CD4-positive, alpha-beta T cell treated with Interferon gamma for 1 hour (primary cell): ENCODE data around the gene ALKBH4.

ENCODE experiments used
- DNase-seq: peaks from one replicate; pipeline ENCODE4 v3.0.0-alpha.2; 2020

ALKBH4 gene

DNA sequence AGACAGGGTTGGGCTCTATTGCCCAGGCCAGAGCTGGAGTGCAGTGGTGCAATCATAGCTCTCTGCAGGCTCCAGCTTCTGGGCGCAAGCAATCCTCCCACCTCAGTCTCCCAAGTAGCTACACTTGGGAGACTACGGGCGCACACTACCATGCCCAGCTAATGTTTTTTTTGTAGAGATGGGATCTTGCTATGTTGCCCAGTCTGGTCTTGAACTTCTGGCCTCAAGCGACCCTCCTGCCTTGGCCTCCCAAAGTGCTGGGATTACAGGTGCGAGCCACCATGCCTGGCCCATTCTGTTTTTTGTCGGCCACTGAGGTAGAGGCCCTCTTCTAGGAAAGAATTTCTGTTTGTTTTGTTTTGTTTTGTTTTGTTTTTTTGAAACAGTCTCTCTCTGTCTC, 12.2 kb downstream of the ALKBH4 start:
- no peak for DNase-seq

DNA sequence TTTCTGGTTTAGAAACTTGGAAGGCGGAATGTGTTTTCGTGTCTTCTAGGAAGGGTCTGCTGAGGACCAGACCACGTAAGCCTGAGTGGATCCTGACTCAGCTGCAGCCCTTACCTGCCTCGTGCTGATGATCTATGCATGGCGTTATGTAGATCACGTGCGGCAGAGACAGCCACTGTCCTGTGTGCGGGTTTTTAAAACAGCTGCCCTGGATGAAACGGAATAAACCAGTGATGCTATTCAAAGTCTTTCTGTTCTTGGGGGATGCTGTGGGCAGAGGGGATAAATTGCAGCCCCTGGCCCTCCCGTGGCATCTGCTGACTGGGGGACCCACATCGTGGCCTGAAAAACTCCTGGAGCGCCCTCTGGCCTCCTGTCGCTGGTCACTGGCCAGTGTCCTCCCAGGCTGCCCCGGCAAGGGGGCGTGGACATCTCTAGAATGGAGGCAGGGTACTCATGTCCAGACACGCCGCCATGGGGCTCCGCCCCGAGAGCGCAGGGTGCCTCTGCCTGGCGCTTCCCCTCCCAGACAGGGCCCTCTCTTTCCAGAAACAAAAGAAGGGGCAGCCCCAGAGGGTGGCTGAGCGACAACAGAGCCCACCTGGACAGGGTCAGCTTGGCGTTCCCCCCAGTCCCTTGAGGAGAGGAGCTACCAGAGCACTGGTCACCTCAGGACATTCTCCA, 13.2 kb downstream of the ALKBH4 start:
- DNase-seq: no peak

DNA sequence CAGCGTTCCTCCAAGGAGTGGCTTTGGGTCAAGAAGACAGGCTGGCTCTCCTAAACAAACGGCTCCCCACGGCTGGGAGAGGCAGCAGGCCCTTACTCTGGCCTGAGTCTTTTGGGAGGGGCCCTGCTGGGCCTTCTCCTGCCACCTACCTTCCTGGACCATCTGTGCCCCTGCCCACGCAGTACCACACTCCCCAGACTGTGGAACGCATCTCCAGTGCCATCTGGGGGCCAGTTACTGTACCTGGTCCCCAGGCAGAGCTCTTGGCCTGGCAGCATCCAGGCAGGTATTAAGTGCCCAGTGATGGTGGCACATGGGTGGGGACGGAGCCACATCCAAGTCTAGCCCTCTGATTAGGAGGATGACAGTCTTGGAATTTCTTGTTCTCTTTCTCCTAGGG, 14.4 kb downstream of the ALKBH4 start:
- peak; percentile 58 for DNase-seq

DNA sequence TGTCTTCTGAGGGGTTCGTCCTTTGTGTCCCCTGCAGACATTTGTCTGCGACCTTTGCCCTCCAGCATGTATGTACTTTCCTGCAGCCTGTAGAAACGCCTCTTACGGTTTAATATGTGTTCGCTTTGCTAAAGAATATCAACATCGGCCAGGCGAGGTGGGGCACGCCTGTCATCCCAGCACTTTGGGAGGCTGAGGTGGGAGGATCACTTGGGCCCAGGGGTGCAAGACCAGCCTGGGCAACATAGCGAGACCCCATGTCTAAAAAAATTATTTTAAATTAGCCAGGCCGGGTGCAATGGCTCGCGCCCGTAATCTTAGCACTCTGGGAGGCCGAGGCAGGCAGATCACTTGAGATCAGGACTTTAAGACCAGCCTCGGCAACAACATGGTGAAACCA, 15.5 kb downstream of the ALKBH4 start:
- DNase-seq: no peak

DNA sequence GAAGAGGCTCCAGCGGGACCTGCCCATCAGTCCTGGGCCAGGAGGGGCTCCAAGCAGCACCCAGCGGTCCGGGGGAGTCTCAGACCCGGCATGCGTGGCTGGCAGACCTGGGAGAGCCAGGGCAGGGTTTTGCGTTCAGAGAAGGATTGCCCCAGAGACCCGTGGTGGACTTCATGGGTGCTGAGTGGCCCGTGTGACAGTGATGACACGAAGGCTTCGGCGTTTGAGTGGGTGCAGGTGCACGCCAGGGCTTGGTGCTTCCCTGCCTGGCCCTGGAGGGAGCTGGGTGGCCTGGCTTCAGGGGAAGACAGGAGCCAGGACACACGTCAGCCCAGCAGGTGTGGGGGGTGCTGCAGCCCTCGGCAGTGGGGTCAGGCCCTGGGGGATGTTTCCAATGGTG, 17.4 kb downstream of the ALKBH4 start:
- DNase-seq: no peak

DNA sequence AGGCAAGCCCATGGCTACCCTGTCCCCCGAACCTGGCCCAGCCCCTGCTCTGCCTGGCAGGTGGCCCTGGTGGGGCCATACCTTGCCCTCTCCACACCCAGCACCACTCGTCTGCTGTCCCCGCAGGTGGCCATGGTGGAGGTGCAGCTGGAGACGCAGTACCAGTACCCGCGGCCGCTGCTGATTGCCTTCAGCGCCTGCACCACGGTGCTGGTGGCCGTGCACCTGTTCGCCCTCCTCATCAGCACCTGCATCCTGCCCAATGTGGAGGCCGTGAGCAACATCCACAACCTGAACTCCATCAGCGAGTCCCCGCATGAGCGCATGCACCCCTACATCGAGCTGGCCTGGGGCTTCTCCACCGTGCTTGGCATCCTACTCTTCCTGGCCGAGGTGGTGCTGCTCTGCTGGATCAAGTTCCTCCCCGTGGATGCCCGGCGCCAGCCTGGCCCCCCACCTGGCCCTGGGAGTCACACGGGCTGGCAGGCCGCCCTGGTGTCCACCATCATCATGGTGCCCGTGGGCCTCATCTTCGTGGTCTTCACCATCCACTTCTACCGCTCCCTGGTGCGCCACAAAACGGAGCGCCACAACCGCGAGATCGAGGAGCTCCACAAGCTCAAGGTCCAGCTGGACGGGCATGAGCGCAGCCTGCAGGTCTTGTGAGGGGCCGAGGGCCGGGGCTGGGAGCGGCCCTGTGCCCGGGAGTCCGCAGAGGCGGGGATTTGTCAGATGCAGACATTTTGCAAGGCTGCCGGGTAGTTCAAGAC, 18.1 kb downstream of the ALKBH4 start:
- DNase-seq: no peak

DNA sequence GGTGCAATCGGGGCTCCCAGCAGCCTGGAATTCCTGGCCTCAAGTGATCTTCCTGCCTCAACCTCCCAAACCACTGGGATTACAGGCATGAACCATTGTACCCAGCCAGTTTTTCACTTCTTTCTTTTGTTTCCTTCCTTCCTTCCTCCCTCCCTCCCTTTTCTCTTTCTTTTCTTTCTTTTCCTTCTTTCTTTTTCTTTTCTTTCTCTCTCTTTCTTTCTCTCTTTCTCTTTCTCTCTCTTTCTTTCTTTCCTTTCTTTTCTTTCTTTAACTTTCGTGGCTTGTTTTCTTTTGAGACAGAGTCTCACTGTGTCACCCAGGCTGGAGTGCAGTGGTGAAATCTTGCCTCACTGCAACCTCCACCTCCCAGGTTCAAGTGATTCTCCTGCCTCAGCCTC, 19.0 kb downstream of the ALKBH4 start:
- DNase-seq: no peak

DNA sequence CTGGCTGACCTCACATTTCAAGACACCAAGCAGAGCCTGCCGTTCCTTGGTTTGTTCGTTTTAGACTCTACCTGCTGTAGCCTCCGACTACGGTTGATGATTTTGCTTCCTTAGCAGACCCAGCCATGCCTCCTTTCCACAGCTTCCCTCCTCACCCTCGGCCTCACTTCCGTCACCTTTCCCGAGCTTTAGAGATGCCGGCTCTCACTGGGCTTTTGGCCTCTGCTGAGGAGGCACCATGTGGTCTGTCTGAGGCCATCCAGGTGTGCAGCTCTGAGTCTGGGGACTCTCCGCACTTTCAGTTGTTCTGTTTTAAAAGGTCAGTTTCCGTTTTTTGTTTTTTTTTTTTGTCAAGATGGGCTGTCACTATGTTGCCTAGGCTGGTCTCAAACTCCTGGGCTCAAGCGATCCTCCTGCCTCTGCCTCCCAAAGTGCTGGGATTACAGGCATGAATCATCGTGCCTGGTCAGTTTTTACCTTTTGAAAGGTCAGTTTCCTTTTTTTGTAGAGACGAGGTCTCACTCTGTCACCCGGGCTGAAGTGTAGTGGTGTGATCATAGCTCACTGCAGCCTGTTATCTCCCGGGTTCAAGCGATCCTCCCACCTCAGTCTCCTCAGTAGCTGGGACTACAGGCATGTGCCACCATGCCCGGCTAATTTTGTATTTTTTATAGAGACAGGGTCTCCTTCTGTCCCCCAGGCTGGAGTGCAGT, 19.5 kb downstream of the ALKBH4 start:
- no peak for DNase-seq

DNA sequence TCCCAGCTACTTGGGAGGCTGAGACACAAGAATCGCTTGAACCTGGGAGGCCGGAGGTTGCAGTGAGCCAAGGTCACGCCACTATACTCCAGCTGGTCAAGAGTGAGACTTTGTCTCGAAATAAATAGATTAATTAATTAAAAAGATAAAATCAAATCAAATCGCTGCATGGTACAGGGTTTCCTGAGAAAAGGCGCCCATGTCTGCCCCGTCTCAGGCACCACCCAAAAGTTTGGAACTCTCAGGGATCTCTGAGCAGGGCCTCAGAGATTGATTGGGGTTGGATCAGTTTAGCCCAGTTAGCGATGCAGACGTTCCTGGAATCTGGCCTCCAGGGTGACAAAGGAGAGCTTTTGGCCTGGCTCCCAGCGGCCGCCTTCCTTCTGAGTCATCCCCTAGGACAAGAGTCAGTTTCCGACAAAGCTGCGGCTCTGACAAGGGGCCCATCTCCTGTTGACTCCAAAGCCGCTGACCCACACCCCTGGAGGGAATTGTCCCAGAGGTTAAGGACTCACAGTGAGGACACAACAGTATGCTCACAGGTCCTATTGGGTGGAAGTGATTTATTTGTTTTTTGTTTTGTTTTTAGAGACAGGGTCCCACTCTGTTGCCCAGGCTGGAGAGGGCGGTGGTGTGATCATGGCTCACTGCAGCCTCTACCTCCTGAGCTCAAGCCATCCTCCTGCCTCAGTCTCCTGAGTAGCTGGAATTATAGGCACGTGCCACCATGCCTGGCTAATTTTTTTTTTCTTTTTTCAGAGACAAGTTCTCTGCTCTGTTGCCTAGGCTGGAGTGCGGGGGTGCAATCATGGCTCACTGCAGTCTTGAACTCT, 24.5 kb downstream of the ALKBH4 start:
- DNase-seq: no peak

DNA sequence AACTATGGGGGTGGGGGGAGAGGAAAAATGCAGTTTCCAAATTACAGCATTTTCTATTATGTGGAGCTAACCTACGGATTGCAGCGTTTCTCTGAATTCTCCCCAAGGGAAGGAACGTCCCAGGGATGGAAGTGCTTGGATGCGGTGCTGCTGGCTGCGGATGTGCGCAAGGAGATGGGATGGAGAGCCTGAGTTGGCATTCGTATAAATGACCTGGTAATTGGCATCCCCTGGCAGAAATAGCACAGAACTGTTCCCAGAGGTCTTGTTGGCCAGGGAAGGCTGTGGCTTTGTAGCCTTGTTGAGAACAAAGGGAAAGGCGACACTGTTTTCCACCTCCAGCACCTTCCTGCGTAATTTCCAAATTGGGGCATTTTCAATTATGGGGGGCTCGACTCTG, 28.5 kb downstream of the ALKBH4 start:
- no peak for DNase-seq

DNA sequence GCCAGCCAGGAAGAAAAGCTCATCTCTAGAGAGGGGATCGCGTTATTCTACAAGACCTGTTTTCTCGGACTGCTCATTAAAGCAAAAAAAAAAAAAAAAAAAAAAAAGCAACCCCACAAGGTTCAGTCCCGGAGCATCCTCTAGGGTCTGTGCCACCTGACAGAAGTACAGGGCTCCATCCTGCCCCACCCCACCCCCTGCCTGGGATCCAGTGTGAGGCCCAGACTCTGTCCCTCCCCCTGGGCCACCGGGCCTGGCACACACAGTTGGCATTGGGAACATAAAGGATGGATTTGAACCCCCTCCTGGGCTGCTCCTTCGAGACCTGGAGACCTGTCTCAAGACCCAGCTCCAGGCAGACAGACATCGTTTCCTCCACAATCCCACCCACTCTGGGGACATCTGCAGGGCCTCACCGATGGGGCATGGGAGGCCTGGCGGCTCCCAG, 30.6 kb downstream of the ALKBH4 start:
- DNase-seq: no peak

DNA sequence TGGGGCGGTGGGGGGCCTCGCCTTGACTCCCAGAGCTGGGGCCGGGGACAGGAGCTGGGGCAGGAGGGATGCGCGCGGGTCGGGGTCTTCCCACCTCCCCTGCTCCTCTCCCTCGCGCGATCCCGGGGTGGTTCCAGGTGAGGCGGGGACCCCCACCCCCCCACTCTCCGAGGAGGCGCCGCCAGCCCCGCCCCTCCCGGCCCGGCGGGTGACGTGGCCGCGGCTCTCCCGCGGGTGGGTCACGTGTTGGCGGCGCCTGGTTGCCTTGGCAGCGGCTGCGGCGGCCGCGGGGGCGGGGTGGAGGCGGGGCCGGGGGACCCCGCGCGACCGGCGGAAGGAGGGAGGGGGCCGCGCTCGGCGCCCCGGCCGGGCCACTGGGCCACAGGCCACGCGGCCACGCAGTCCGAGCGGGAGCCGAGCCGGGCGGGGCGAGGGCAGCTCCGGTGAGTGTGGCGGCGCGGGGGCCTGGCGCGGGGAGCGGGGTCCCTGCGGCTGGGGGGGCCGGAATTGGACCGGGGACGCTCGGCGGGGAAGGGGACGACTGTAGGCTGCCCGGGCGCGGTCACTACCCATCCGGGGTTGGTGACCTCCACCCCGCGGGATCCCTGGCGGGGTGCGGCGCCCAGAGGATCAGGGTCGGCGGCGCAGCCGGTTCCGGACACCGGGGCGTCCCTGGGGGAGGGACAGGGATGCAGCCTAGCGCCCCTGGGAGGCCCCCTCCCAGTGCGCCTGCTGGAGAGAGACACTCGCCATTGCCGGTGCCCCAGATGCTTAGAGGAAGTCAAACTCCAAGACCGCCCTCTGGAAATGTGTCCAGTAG, 31.2 kb downstream of the ALKBH4 start, which contains the start of gene ORAI2:
ORAI2 (plus strand) TSS at position 357 of the 820 bp plus-strand sequence. CDS start 5,382 bp downstream, outside the sequence.
- DNase-seq: peak; percentile 88

DNA sequence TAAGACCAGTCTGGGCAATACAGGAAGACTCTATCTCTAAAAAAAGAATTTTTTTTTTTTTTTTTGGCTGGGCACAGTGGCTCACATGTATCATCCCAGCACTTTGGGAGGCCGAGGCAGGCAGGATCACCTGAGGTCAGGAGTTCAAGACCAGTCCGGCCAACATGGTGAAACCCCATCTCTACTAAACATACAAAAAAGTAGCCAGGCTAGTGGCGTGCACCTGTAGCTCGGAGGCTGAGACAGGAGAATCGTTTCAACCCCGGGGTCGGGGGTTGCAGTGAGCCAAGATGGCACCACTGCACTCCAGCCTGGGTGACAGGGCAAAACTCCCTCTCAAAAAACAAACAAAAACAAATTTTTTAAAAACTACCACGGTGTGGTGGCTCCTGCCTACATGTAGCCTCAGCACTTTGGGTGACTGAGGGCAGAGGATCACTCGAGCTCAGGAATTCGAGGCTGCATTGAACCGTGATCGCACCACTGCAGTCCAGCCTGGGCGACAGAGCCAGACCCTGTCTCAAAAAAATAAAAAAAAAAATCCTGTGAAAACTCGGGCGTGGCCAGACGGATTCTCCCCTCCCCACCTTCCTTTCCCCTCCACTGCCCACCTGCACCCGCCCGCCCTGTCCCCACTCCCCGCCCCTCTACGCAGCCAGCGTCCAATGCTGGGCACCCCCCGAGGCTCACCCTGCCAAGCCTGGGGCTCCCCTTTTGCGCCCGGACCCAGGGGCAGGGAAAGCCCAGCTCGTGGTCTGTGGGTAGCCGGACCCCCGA, 32.0 kb downstream of the ALKBH4 start:
- no peak for DNase-seq

DNA sequence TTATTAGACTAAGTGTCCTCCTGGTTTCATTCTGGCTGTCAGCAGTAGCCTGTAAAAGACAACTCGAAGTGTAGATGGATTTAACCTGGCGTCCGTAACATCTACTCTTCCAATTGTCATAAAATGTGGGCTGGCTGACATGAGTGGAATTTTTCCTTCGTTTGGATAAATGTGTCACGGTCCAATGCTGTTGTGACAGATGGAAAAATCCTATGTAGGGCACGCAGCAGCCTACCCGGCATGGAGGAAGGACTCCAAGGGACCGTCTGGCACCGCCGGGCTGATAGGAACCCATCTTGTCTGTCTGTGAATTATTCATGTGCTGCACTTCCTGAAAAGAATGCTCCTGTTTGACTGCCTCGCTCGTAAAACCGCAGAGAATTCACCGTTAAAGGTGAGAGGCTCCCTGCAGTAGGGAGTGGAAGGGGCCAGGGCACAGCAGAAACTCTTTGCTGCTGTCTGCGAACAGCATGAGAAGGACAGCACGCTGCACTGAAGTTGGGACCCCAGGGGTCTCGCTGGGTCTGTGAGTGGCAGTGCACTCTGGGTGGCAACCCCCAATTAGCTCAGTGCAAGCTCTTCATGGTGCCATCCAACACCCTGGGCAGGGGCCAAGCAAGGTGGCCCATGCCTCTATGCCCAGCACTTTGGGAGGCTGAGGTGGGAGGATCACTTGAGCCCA, 32.9 kb downstream of the ALKBH4 start:
- peak; percentile 74 for DNase-seq

DNA sequence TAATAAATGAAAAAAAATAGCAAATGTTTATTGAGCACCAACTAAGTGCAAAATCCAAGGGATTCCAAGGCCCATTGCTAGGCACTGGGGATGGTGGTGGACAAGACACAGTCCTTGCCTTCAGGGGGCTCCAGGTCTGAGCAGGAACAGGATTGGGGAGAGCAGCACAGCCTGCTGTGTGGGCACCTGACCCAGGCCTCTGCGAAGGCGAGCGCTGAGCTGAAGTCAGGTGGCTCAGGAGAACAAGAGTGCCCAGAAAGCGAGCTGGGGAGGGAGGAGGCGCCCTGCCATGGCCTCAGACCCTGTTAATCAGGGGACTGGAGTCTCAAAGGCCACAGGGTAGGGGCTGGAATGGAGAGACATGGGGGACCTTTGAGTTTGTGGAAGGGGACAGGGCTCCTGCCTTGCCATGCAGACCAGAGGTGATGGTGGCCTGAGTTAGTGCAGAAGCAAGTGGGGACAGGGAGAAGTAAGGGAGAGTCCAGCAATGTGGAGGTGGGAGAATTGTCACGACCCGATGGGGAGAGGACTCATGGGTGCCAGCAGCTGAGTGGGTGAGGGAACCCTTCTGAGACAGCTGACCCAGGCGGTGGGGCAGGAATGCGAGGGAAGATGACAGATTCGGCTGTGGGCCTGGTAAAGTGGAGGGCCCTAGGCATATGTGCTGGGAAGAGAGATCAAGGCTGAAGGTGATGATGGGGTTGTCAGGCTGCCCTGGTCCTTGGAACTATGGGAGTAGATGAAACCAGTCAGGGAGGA, 35.3 kb downstream of the ALKBH4 start:
- no peak for DNase-seq

DNA sequence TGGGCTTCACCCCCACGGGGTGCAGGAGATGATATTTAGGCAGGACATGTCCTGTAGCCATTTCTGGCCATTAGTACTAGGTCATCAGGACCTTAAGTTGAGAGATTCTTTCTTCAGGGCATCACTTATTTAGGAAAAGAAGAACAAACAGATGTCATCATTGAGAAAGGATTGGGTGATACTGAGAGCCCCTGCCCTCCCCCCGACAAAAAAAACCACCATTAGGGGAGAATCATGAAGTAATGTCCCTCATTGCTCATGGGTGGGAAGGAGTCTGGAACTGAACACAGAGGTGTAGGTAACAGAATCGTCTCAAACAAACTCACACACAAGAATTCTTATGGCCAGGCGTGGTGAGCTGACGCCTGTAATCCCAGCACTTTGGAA, 37.7 kb downstream of the ALKBH4 start:
- no peak for DNase-seq

DNA sequence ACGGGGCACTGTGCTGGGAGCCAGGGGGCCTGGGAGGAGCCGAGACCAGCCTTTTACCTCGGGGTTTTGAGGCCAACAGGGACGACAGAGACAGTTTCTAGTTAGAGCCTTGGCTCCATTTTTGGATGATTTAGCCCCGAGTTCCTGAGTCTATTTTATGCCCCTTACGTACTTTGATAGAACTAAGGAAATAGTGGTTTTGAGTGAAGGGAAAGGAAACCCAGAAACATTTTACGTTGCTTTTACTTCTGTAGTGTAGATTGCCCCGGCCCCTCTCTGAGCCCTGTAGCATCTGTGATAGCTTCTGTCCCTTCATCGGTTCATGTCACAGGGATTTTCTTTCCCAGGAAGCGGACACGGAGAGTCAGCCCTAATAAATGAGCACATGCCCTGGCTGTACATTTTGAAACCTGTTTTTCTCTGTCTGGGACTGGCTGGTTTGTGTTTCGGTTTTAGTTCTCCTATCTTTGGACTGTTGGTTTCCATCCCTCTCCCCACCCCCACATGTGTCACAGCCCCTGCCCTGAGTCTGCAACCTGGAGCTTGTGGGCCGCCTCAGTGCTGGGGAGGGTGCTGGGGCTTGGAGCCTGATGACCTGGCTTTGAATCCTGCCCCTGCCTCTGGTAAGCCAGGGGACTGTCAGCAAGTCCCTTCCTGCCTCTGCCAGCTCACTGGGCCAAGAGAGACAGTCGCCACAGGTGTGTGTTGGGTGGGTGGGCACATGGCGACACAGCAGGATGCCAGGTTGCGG, 38.2 kb downstream of the ALKBH4 start:
- peak; percentile 82 for DNase-seq

DNA sequence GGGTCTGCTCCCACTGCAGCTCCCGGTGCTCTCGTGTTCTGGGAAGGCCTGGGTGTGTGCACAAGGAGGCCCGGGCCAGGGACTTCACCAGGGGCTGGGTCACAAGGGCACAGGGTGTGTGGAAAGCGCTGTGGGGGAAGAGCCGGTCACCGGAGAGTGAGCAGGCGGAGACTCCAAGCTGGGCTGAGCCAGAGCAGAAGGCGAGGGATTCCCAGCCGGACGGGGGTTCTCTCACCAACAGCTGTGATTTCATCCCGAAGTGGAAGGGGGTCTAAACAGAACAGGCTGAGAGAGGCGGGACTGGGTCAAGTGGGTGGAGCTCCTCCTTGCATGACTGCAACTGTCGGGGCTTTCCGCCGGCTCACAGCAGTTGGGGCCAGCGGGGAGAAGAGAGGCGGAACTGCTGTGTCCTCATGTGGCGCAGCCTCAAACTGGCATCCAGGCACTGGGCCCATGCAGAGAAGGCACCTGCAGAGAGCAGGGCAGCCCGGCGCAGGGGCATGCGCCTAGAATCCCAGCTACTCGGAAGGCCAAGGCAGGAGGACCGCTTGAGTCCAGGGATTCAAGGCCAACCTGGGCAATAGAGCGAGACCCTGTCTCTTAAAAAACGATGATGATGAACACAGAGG, 38.9 kb downstream of the ALKBH4 start:
- peak; percentile 93 for DNase-seq
